ENCODE results near the gene BRAT1.
"Not testable (repeated sequence)": the region's sequence is repeated elsewhere in the genome, so short reads cannot be mapped to it uniquely, and the experiment has no call there.

Gene BRAT1

DNA sequence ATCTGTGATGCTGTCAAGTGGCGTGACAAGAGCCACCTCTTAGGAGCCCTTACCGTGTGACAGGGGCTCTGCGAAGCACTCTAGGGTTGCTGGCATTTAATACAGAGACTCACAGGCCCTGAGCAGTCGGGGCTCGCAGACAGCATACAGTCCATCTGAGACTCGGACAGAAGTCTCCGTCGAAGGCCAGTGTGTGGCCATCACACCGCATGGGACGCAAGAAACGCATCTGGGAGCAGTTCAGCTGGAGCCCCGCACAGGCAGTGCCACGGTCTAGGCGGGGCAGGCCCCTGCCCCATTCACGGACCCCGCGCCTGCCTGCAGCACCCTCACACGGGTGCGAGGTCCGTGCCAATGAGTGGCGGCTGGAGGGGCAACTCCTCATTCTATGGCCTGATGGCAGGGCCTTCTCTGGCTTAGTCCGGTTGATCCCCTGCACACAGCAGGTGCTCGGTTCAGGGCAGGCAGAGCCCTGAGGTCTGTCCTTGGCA lies 37.1 kb upstream of the BRAT1 start:
- H3K4me3 ChIP-seq (ENCODE audit: low read depth, low read length): no peak overlapping the region
- DNase-seq (ENCODE audit: low read depth): no peak
- TF ChIP-seq, protein P1, sequence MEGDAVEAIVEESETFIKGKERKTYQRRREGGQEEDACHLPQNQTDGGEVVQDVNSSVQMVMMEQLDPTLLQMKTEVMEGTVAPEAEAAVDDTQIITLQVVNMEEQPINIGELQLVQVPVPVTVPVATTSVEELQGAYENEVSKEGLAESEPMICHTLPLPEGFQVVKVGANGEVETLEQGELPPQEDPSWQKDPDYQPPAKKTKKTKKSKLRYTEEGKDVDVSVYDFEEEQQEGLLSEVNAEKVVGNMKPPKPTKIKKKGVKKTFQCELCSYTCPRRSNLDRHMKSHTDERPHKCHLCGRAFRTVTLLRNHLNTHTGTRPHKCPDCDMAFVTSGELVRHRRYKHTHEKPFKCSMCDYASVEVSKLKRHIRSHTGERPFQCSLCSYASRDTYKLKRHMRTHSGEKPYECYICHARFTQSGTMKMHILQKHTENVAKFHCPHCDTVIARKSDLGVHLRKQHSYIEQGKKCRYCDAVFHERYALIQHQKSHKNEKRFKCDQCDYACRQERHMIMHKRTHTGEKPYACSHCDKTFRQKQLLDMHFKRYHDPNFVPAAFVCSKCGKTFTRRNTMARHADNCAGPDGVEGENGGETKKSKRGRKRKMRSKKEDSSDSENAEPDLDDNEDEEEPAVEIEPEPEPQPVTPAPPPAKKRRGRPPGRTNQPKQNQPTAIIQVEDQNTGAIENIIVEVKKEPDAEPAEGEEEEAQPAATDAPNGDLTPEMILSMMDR (IDR thresholded peaks at IDR 0.05; ENCODE audit: control insufficient read depth, extremely low read depth, insufficient read depth): no peak

DNA sequence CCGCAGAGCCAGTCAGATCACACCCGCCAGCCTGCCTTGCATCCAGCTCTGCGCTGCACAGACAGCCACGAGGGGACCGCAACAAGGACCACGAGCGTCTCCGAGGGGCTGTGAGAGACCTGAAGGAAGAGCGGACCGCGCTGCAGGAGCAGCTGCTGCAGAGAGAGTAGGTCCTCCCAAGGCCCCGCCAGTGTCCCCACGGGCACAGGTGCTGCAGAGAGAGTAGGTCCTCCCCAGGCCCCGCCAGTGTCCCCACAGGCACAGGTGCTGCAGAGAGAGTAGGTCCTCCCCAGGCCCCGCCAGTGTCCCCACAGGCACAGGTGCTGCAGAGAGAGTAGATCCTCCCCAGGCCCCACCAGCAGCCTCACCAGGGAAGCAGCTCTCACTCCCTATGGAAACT lies 34.6 kb upstream of the BRAT1 start:
- H3K4me3 ChIP-seq (ENCODE audit: low read depth, low read length); DNase-seq (ENCODE audit: low read depth): not testable (repeated sequence)

GRCh38 chr7:2589341-2589740 lies 34.0 kb upstream of the BRAT1 start:
- TF ChIP-seq, protein P1 (IDR thresholded peaks at IDR 0.05; ENCODE audit: control insufficient read depth, extremely low read depth, insufficient read depth): no peak
- no peak overlapping the region for H3K4me3 ChIP-seq (ENCODE audit: low read depth, low read length)
- DNase-seq (ENCODE audit: low read depth): no peak

- TF ChIP-seq, protein P1 (IDR thresholded peaks at IDR 0.05; ENCODE audit: control insufficient read depth, extremely low read depth, insufficient read depth): no peak
- H3K4me3 ChIP-seq (ENCODE audit: low read depth, low read length): no peak overlapping the region
- DNase-seq (ENCODE audit: low read depth): no peak
These were observed 32.5 kb upstream of the BRAT1 start for GRCh38 chr7:2587778-2588177.

DNA sequence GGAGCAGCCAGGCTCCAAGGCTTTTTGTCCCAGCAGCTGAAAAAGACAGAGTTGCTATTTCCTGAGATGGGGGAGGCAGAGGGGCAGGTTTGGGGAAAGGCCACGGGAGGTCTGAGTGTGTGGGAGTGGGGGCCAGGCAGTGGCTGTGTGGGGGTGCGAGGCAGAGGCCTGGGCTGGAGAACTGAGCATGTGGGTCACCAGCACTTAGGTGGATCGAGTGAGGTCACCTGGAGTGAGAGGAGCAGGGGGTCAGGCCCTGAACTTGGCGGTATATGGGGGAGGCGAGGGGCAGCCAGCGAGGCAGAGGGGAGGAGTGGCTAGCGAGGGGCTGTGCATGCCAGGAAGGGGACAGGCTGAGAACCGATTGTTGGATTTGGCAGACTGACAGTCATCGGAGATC lies 31.8 kb upstream of the BRAT1 start:
- TF ChIP-seq, protein P1 (IDR thresholded peaks at IDR 0.05; ENCODE audit: control insufficient read depth, extremely low read depth, insufficient read depth): no peak
- no peak overlapping the region for H3K4me3 ChIP-seq (ENCODE audit: low read depth, low read length)
- DNase-seq (ENCODE audit: low read depth): no peak

GRCh38 chr7:2586326-2587020 lies 31.1 kb upstream of the BRAT1 start:
- TF ChIP-seq, protein P1 (IDR thresholded peaks at IDR 0.05; ENCODE audit: control insufficient read depth, extremely low read depth, insufficient read depth): no peak
- no peak for DNase-seq (ENCODE audit: low read depth)
- H3K4me3 ChIP-seq (ENCODE audit: low read depth, low read length): no peak overlapping the region

DNA sequence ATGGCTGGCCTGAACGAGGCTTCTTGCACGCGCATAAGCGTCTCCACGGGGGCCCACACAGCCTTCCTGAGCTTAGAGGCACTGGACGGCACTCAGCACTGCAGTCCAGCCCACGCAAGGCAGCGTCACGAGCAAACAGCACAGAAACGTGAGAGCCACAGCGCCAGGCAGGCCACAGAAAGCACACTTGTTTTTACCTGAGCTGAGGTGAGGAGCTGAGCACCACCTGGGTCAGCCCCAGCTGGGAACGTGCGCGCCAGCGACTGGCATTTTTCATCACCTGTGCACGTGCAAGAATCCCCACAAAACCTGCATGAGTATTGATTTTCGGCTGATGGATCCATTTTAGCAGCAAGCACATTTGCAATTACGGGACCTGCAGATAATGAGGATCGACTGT lies 30.1 kb upstream of the BRAT1 start:
- DNase-seq (ENCODE audit: low read depth): no peak

More for the DNA sequence above, 30.1 kb upstream of the BRAT1 start:
- no peak overlapping the region for H3K4me3 ChIP-seq (ENCODE audit: low read depth, low read length)
- TF ChIP-seq, protein P1 (IDR thresholded peaks at IDR 0.05; ENCODE audit: control insufficient read depth, extremely low read depth, insufficient read depth): no peak
